Mesendoderm (in vitro differentiated cells): Measurements from ENCODE around the gene APEX2.
"Not testable (repeated sequence)": the region's sequence is repeated elsewhere in the genome, so short reads cannot be mapped to it uniquely, and the experiment has no call there.

ENCODE experiments used
- DNase-seq: peaks from one replicate; pipeline ENCODE4 v3.0.0; 2013
- H2AK5ac ChIP-seq: 2 replicates; pipeline ENCODE4 v1.6.1; 2013; ENCODE audit warnings: low read length, inconsistent platforms
- H2BK120ac ChIP-seq: 2 replicates; pipeline ENCODE4 v1.6.1; 2013; ENCODE audit warnings: low read depth, mild to moderate bottlenecking, low read length, moderate library complexity, mixed read lengths
- H2BK15ac ChIP-seq: replicated peaks from 2 replicates; pipeline ENCODE4 v1.6.1; 2013; ENCODE audit warnings: low read depth, mild to moderate bottlenecking, moderate library complexity
- H2BK5ac ChIP-seq: 2 replicates; pipeline ENCODE4 v1.6.1; 2013; ENCODE audit warnings: low read length, inconsistent platforms
- H3K18ac ChIP-seq: 2 replicates; pipeline ENCODE4 v1.6.1; 2013; ENCODE audit warnings: mild to moderate bottlenecking, low read length, mixed read lengths
- H3K23ac ChIP-seq: one replicate; pipeline ENCODE4 v1.6.1; 2013; ENCODE audit warnings: low read length
- H3K27ac ChIP-seq: 2 replicates; pipeline ENCODE4 v1.5.1; 2013; ENCODE audit warnings: low read depth, mild to moderate bottlenecking, inconsistent platforms, low read length, moderate library complexity
- H3K27me3 ChIP-seq: 2 replicates; pipeline ENCODE4 v1.6.1; 2013; ENCODE audit warnings: low read length, control low read depth, mild to moderate bottlenecking, inconsistent platforms; ENCODE audit not compliant: insufficient read depth, poor library complexity
- H3K36me3 ChIP-seq: 2 replicates; pipeline ENCODE4 v1.6.1; 2013; ENCODE audit warnings: low read length, inconsistent platforms; ENCODE audit not compliant: control insufficient read depth, insufficient read depth
- H3K4ac ChIP-seq: one replicate; pipeline ENCODE4 v1.6.1; 2013; ENCODE audit warnings: low read depth, mild to moderate bottlenecking, low read length, moderate library complexity
- H3K4me1 ChIP-seq: 2 replicates; pipeline ENCODE4 v1.6.1; 2013; ENCODE audit warnings: low read depth, low read length, inconsistent platforms; ENCODE audit not compliant: control insufficient read depth
- H3K4me2 ChIP-seq: 2 replicates; pipeline ENCODE4 v1.6.1; 2013; ENCODE audit warnings: low read length
- H3K4me3 ChIP-seq: 2 replicates; pipeline ENCODE4 v1.5.1; 2013; ENCODE audit warnings: mild to moderate bottlenecking, low read length
- H3K56ac ChIP-seq: one replicate; pipeline ENCODE4 v1.6.1; 2013; ENCODE audit warnings: low read length
- H3K79me1 ChIP-seq: 2 replicates; pipeline ENCODE4 v1.6.1; 2013; ENCODE audit warnings: low read length, inconsistent platforms
- H3K79me2 ChIP-seq: 2 replicates; pipeline ENCODE4 v1.6.1; 2013; ENCODE audit warnings: mild to moderate bottlenecking, low read length; ENCODE audit not compliant: control insufficient read depth, insufficient read depth
- H3K9ac ChIP-seq: 2 replicates; pipeline ENCODE4 v1.6.1; 2013; ENCODE audit warnings: low read length, inconsistent platforms
- H4K5ac ChIP-seq: one replicate; pipeline ENCODE4 v1.6.1; 2013; ENCODE audit warnings: low read length
- H4K8ac ChIP-seq: one replicate; pipeline ENCODE4 v1.6.1; 2013; ENCODE audit warnings: low read depth, mild to moderate bottlenecking, control low read depth, low read length, moderate library complexity
- WGBS: extraction: QIAGEN DNeasy Blood & Tissue Kit; methylation state at CpG from one replicate; pipeline ENCODE4 v1.1.7; 2013; ENCODE audit warnings: low lambda C conversion rate, missing lambda C conversion rate; ENCODE audit not compliant: insufficient coverage; ENCODE audit errors: extremely low coverage; 5-methylcytosine and 5-hydroxymethylcytosine counted together

The APEX2 gene

GRCh38 chrX:54978448-54978847 lies 21.7 kb upstream of the APEX2 start:
- Histone ChIP-seq H2BK15ac (no peak overlapping the region), H3K27ac (no peak overlapping the region), H3K9ac (no peak overlapping the region), H3K4me1 (no peaks in the 10 kb centered on the region), H4K8ac (no peak overlapping the region), H3K79me2 (no peaks in the 10 kb centered on the region), H3K4me2 (no peak overlapping the region), H2BK120ac (no peak overlapping the region), H2BK5ac (no peak overlapping the region), H3K27me3 (no peaks in the 10 kb centered on the region), H3K79me1 (no peaks in the 10 kb centered on the region), H4K5ac (no peak overlapping the region), H2AK5ac (no peak overlapping the region), H3K23ac (no peak overlapping the region), H3K56ac (no peak overlapping the region), H3K4me3 (no peak overlapping the region), H3K4ac (no peak overlapping the region), H3K18ac (no peak overlapping the region), H3K36me3 (no peaks in the 10 kb centered on the region)
- DNase-seq = no peak

- H3K23ac ChIP-seq = no peak overlapping the region
- H3K4ac ChIP-seq = no peak overlapping the region
- no peak overlapping the region for H2BK5ac ChIP-seq
- no peak overlapping the region for H3K9ac ChIP-seq
- H3K79me1 ChIP-seq = no peaks in the 10 kb centered on the region
- H2AK5ac ChIP-seq = no peak overlapping the region
- no peak overlapping the region for H3K56ac ChIP-seq
- no peak overlapping the region for H3K27ac ChIP-seq
- no peak overlapping the region for H4K8ac ChIP-seq
- H4K5ac ChIP-seq = no peak overlapping the region
- no peak for DNase-seq
- no peak overlapping the region for H2BK15ac ChIP-seq
- no peaks in the 10 kb centered on the region for H3K27me3 ChIP-seq
- no peaks in the 10 kb centered on the region for H3K36me3 ChIP-seq
- H2BK120ac ChIP-seq = no peak overlapping the region
- no peaks in the 10 kb centered on the region for H3K4me1 ChIP-seq
- no peak overlapping the region for H3K18ac ChIP-seq
- H3K79me2 ChIP-seq = no peaks in the 10 kb centered on the region
- no peak overlapping the region for H3K4me2 ChIP-seq
- no peak overlapping the region for H3K4me3 ChIP-seq
These were observed 20.7 kb upstream of the APEX2 start for GRCh38 chrX:54979432-54979831.

GRCh38 chrX:54980334-54980733 lies 19.8 kb upstream of the APEX2 start:
- WGBS = no CpG with 5 or more reads among the region's 6 CpGs
- Histone ChIP-seq H3K9ac (no peak overlapping the region), H3K4me2 (no peak overlapping the region), H3K4ac (no peak overlapping the region), H3K23ac (no peak overlapping the region), H3K4me3 (no peak overlapping the region), H3K36me3 (no peaks in the 10 kb centered on the region), H4K8ac (no peak overlapping the region), H2BK15ac (no peak overlapping the region), H4K5ac (no peak overlapping the region), H3K79me1 (no peaks in the 10 kb centered on the region), H2BK120ac (no peak overlapping the region), H3K79me2 (no peaks in the 10 kb centered on the region), H3K56ac (no peak overlapping the region), H3K27ac (no peak overlapping the region), H3K4me1 (no peaks in the 10 kb centered on the region), H3K27me3 (no peaks in the 10 kb centered on the region), H2AK5ac (no peak overlapping the region), H3K18ac (no peak overlapping the region), H2BK5ac (no peak overlapping the region)
- no peak for DNase-seq

- not testable (repeated sequence) for H3K4ac ChIP-seq, H3K79me1 ChIP-seq, H3K27ac ChIP-seq, H3K18ac ChIP-seq, H2BK5ac ChIP-seq, H3K36me3 ChIP-seq, H3K56ac ChIP-seq, H4K8ac ChIP-seq, H3K23ac ChIP-seq, H3K4me3 ChIP-seq, H3K4me1 ChIP-seq, H3K9ac ChIP-seq, H2BK120ac ChIP-seq, H3K79me2 ChIP-seq, DNase-seq, H2AK5ac ChIP-seq, H2BK15ac ChIP-seq, H3K27me3 ChIP-seq, H4K5ac ChIP-seq, H3K4me2 ChIP-seq
- no CpG with 5 or more reads among the region's 2 CpGs for WGBS
These were observed 16.9 kb upstream of the APEX2 start for GRCh38 chrX:54983306-54983705.

GRCh38 chrX:54991706-54992105 lies 8.5 kb upstream of the APEX2 start:
- H2BK120ac ChIP-seq = no peak overlapping the region
- no CpG with 5 or more reads among the region's 2 CpGs for WGBS

DNA sequence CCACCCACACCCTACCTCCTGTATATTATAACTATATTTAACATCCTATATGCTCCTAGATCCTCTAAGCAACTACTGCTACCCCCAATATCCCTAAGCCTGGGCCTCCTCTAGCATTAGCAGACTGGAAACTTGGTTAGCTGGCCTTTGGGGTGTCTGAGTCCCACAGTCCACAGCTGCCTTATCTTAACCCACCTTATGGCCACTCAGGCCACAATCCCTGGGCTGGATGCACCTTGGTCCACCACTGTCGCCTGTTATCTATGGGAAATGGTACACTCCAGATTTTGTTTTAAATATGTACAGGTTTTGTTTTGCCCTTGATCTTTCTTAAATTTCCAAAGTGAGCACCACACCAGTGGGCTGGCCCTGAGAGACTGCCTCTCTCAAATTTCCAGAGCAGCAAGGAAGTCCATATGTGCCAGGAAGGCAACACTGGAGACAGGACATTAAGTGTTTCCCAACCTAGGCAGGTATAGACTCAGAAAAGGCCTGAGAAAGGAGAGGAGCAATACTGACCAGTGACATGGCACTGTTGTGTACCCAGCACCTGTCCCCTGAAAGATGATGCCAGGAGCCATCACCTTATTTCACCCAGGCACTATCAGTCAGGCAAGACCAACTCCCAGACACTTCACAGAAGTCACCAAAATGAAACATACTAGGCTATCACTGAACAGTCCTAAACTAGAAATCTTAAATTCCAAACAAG lies 7.1 kb upstream of the APEX2 start:
- H4K5ac ChIP-seq = no peak overlapping the region
- H3K9ac ChIP-seq = no peak overlapping the region
- no peak overlapping the region for H3K27ac ChIP-seq
- no peak overlapping the region for H3K23ac ChIP-seq
- H4K8ac ChIP-seq = no peak overlapping the region
- no peaks in the 10 kb centered on the region for H3K27me3 ChIP-seq
- H2BK120ac ChIP-seq = no peak overlapping the region
- no peak for DNase-seq
- no peak overlapping the region for H3K4me2 ChIP-seq
- no peak overlapping the region for H2BK15ac ChIP-seq
- no peaks in the 10 kb centered on the region for H3K36me3 ChIP-seq
- no CpG with 5 or more reads among the region's 1 CpG for WGBS
- H2BK5ac ChIP-seq = no peak overlapping the region
- no peaks in the 10 kb centered on the region for H3K4me1 ChIP-seq
- H2AK5ac ChIP-seq = no peak overlapping the region
- no peak overlapping the region for H3K4ac ChIP-seq
- no peak overlapping the region for H3K56ac ChIP-seq
- H3K4me3 ChIP-seq = no peak overlapping the region
- no peaks in the 10 kb centered on the region for H3K79me2 ChIP-seq
- H3K18ac ChIP-seq = no peak overlapping the region
- no peaks in the 10 kb centered on the region for H3K79me1 ChIP-seq

More at GRCh38 chrX:54991706-54992105, 8.5 kb upstream of the APEX2 start:
- Histone ChIP-seq H3K4me2 (no peak overlapping the region), H3K23ac (no peak overlapping the region), H3K79me2 (no peaks in the 10 kb centered on the region), H3K79me1 (no peaks in the 10 kb centered on the region), H3K27ac (no peak overlapping the region), H3K18ac (no peak overlapping the region), H3K4me3 (no peak overlapping the region), H3K4ac (no peak overlapping the region), H3K9ac (no peak overlapping the region), H4K5ac (no peak overlapping the region), H3K27me3 (no peaks in the 10 kb centered on the region), H4K8ac (no peak overlapping the region), H2BK15ac (no peak overlapping the region), H3K36me3 (no peaks in the 10 kb centered on the region), H3K56ac (no peak overlapping the region), H2AK5ac (no peak overlapping the region), H3K4me1 (no peaks in the 10 kb centered on the region), H2BK5ac (no peak overlapping the region)
- no peak for DNase-seq
